RWPE2 (cell line): ENCODE data around the gene VOPP1.

ENCODE experiments used
- ATAC-seq: fragments of 200-7000 bp; cut with Tn5 transposase; 3 replicates; pipeline ENCODE4 v1.9.1; 2021; ENCODE audit warnings: low read depth
- DNase-seq: peaks from one replicate; pipeline ENCODE4 v3.0.0-alpha.2; 2020; ENCODE audit warnings: low spot score
- H3K27ac ChIP-seq: fragments of 450-650 bp; 2 replicates; pipeline ENCODE4 v1.5.1; 2017; ENCODE audit warnings: mild to moderate bottlenecking; ENCODE audit not compliant: poor library complexity, severe bottlenecking
- H3K27me3 ChIP-seq: fragments of 250-450 bp; sonication (Bioruptor Pico); 2 replicates; pipeline ENCODE4 v1.5.1; 2021; ENCODE audit warnings: mild to moderate bottlenecking, moderate library complexity; ENCODE audit not compliant: insufficient read depth, poor library complexity, severe bottlenecking
- H3K36me3 ChIP-seq: fragments of 250-450 bp; sonication (Bioruptor Pico); 2 replicates; pipeline ENCODE4 v1.5.1; 2020; ENCODE audit warnings: low read depth, mild to moderate bottlenecking, moderate library complexity
- H3K4me1 ChIP-seq: fragments of 250-450 bp; sonication (Bioruptor Pico); 2 replicates; pipeline ENCODE4 v1.5.1; 2021; ENCODE audit warnings: mild to moderate bottlenecking, moderate library complexity; ENCODE audit not compliant: insufficient read depth, poor library complexity, severe bottlenecking
- H3K4me3 ChIP-seq: fragments of 250-450 bp; sonication (Bioruptor Pico); 2 replicates; pipeline ENCODE4 v1.5.1; 2021; ENCODE audit warnings: mild to moderate bottlenecking, moderate library complexity; ENCODE audit not compliant: severe bottlenecking
- H3K9me3 ChIP-seq: fragments of 250-450 bp; sonication (Bioruptor Pico); 2 replicates; pipeline ENCODE4 v1.5.1; 2021; ENCODE audit warnings: mild to moderate bottlenecking, moderate library complexity; ENCODE audit not compliant: severe bottlenecking
- TF ChIP-seq, protein P1 (sequence below): fragments of 450-650 bp; IDR thresholded peaks from one replicate; pipeline ENCODE4 v1.5.1; 2017; ENCODE audit warnings: mild to moderate bottlenecking, moderate library complexity; ENCODE audit not compliant: poor library complexity, severe bottlenecking

VOPP1 gene

DNA sequence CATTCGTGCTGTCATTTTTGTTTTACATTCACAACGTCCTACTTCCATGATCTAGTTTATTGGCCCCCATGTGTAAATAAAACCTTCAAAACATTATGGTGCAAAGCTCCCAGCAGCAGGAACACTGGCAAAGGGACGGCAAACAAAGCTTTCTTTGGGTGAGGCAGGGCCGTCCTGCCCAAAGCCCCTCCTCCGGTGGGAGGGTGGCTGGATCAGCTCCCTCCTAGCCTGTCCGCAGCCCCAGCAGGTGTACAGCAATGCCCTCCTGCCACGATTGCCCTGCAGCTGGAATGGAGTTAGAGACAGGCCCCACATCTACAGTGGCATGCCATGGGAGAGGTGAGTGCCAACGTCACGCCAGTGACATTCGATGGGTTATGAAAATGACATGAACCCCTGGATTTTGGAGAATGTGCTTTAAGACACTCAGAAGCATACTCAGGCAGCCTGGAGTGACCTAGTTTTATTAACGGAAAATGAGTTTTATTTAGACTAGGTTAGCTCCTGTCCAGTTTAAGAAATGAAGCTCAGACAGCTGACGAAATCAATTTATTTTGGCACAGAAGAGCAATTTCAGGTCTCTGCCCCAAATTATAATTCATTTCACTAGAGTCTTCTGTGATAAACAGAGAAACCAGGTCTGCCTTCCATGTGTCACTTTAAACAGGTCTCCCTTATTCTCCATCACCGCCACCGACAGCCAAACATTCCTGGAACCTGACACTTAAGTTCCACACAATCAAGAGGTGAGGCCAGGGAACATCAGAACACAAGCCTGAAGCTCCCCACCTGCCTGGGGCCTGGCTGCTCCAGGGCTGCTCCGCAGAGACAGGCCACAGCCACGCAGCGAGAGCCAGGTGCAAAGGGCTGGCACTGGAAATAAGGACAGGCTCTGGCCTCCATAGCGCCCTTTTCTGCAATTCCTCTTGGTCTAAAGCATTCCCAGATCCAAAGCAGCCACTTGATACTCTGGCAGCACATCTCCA is 50.1 kb downstream of the VOPP1 start:
- H3K4me3 ChIP-seq: no peak overlapping the region
- TF ChIP-seq, protein P1, sequence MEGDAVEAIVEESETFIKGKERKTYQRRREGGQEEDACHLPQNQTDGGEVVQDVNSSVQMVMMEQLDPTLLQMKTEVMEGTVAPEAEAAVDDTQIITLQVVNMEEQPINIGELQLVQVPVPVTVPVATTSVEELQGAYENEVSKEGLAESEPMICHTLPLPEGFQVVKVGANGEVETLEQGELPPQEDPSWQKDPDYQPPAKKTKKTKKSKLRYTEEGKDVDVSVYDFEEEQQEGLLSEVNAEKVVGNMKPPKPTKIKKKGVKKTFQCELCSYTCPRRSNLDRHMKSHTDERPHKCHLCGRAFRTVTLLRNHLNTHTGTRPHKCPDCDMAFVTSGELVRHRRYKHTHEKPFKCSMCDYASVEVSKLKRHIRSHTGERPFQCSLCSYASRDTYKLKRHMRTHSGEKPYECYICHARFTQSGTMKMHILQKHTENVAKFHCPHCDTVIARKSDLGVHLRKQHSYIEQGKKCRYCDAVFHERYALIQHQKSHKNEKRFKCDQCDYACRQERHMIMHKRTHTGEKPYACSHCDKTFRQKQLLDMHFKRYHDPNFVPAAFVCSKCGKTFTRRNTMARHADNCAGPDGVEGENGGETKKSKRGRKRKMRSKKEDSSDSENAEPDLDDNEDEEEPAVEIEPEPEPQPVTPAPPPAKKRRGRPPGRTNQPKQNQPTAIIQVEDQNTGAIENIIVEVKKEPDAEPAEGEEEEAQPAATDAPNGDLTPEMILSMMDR: no peak
- no peaks in the 10 kb centered on the region for H3K4me1 ChIP-seq
- H3K27me3 ChIP-seq: no peaks in the 10 kb centered on the region
- no peak overlapping the region for H3K27ac ChIP-seq
- H3K9me3 ChIP-seq: no peaks in the 10 kb centered on the region
- DNase-seq (no peak), ATAC-seq (no peak)
- peaks cover 26% of the 10 kb centered on the region for H3K36me3 ChIP-seq

DNA sequence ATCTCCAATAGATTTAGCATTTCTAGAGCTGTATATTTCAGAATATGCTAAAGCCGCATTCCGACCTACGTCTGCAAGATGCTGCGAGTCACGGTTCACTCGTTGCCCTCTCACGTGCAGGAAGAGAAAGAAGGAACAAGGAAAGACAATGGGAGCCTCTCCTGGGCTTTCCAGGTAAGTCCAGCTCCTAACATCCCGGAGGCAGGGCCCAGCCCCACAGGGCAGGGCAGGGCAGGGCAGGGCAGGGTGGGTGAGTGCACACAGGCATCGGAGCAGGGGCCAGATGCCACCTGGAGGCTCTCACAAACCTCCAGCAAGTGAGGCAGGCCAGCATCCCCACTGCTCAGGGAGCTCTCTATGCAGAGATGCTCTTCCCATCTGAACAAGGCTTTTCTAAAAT is 50.8 kb downstream of the VOPP1 start:
- Histone ChIP-seq H3K4me3 (no peak overlapping the region), H3K9me3 (no peaks in the 10 kb centered on the region), H3K27me3 (no peaks in the 10 kb centered on the region), H3K4me1 (no peaks in the 10 kb centered on the region), H3K36me3 (peaks cover 26% of the 10 kb centered on the region), H3K27ac (no peak overlapping the region)
- DNase-seq: no peak
- TF ChIP-seq, protein P1: no peak
- ATAC-seq: 0 out of 3 replicates have a peak, but pooled peaks have one; percentile 28

DNA sequence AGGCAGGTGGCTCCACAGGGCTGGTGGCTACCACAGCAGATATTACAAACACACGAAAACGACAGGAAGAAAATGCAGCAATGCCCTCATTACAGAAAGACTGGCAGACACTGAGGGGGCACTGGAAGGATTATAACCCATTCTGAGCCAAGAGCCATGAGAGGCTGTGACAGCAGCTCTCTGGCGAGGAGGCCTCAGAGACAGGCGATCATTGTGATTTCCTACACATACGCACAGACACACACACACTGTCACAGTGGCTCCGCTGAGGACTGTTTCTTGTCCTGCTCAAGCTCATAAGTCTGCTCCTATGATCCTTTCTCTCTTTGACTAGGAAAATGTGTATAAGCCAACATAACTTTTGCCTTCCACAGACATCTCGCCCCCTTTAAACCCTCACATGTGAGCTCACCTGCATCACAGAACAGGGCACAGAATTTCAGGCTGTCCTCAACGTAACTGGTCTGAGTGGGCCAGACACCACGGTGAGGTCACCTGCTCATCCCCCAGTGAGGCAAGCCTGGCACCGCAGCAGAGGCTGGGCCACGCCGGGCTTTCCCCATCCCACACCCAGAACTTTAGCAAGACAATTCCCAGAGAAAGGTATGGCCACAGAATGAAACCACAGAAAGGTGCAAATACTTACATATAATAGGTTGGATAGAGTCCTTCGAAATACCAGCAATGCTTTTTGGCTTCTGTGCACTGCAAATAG is 51.7 kb downstream of the VOPP1 start:
- no peaks in the 10 kb centered on the region for H3K27me3 ChIP-seq
- TF ChIP-seq, protein P1: no peak
- DNase-seq (no peak), ATAC-seq (no peak)
- no peaks in the 10 kb centered on the region for H3K9me3 ChIP-seq
- H3K27ac ChIP-seq: no peak overlapping the region
- peaks cover 32% of the 10 kb centered on the region for H3K36me3 ChIP-seq
- no peak overlapping the region for H3K4me3 ChIP-seq
- H3K4me1 ChIP-seq: no peaks in the 10 kb centered on the region

DNA sequence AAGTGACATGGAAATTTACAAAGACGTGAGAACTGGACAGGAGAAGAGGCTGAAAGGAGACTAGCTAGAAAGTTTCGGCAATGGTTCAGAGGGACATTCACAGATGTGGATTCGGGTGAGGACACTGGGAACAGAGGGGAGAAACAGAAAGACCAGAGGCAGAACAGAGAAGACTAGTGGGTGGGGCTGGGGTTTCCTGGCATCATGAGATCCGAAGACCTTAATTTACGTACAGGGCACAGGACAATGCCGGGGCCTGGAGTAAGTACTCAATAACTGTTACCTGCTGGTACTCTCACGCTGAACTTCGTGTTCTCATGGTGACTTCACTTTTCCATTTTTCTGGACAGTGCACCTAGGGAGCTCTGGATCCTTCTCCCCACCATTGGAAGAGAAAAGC is 53.5 kb downstream of the VOPP1 start:
- DNase-seq (no peak), ATAC-seq (no peak)
- H3K4me1 ChIP-seq: no peaks in the 10 kb centered on the region
- peaks cover 32% of the 10 kb centered on the region for H3K36me3 ChIP-seq
- H3K27ac ChIP-seq: no peak overlapping the region
- H3K4me3 ChIP-seq: no peak overlapping the region
- no peaks in the 10 kb centered on the region for H3K9me3 ChIP-seq
- H3K27me3 ChIP-seq: no peaks in the 10 kb centered on the region
- TF ChIP-seq, protein P1: no peak
